Neuron (in vitro differentiated cells): ENCODE measurements around the gene RAPGEF4.
"Not testable (repeated sequence)": the region's sequence is repeated elsewhere in the genome, so short reads cannot be mapped to it uniquely, and the experiment has no call there.

ENCODE experiments used
- H2AFZ ChIP-seq: one replicate; pipeline ENCODE4 v1.6.1; 2013; ENCODE audit warnings: low read depth, mild to moderate bottlenecking, inconsistent platforms, low read length, moderate library complexity
- H3K27me3 ChIP-seq: one replicate; pipeline ENCODE4 v1.6.1; 2013; ENCODE audit warnings: low read length; ENCODE audit not compliant: insufficient read depth
- H3K36me3 ChIP-seq: one replicate; pipeline ENCODE4 v1.6.1; 2013; ENCODE audit warnings: low read length; ENCODE audit not compliant: insufficient read depth
- H3K4me1 ChIP-seq: one replicate; pipeline ENCODE4 v1.6.1; 2013; ENCODE audit warnings: low read length; ENCODE audit not compliant: insufficient read depth
- H3K4me3 ChIP-seq: 2 replicates; pipeline ENCODE4 v1.5.1; 2013; ENCODE audit warnings: mild to moderate bottlenecking, low read length, moderate library complexity
- H3K9me3 ChIP-seq: one replicate; pipeline ENCODE4 v1.6.1; 2013; ENCODE audit warnings: low read length

RAPGEF4 gene

GRCh38 chr2:172739661-172740266 lies 4.1 kb downstream of the RAPGEF4 start:
- H3K4me3 ChIP-seq, result no peak overlapping the region
- no peaks in the 10 kb centered on the region for H3K36me3 ChIP-seq
- peaks cover 2% of the 10 kb centered on the region for H3K4me1 ChIP-seq
- peaks cover 27% of the 10 kb centered on the region for H3K27me3 ChIP-seq
- no peaks in the 10 kb centered on the region for H3K9me3 ChIP-seq
- H2AFZ ChIP-seq, result no peak overlapping the region

- no peaks in the 10 kb centered on the region for H3K36me3 ChIP-seq
- H3K4me1 ChIP-seq, result peaks cover 2% of the 10 kb centered on the region
- peaks cover 21% of the 10 kb centered on the region for H3K27me3 ChIP-seq
- no peak overlapping the region for H2AFZ ChIP-seq
- no peaks in the 10 kb centered on the region for H3K9me3 ChIP-seq
- H3K4me3 ChIP-seq, result no peak overlapping the region
Measured at GRCh38 chr2:172740856-172741255, 5.2 kb downstream of the RAPGEF4 start.

- Histone ChIP-seq H3K36me3 (no peaks in the 10 kb centered on the region), H3K27me3 (peaks cover 3% of the 10 kb centered on the region), H2AFZ (no peak overlapping the region), H3K4me3 (no peak overlapping the region), H3K9me3 (no peaks in the 10 kb centered on the region), H3K4me1 (peaks cover 2% of the 10 kb centered on the region)
Measured at GRCh38 chr2:172742931-172743540, 7.4 kb downstream of the RAPGEF4 start.

GRCh38 chr2:172743898-172744297 lies 8.3 kb downstream of the RAPGEF4 start:
- Histone ChIP-seq H3K9me3 (no peaks in the 10 kb centered on the region), H3K4me1 (peaks cover 2% of the 10 kb centered on the region), H3K4me3 (no peak overlapping the region), H2AFZ (no peak overlapping the region), H3K27me3 (no peaks in the 10 kb centered on the region), H3K36me3 (no peaks in the 10 kb centered on the region)

- Histone ChIP-seq H3K27me3 (no peaks in the 10 kb centered on the region), H2AFZ (no peak overlapping the region), H3K9me3 (peaks cover 3% of the 10 kb centered on the region), H3K36me3 (no peaks in the 10 kb centered on the region), H3K4me1 (peaks cover under 1% of the 10 kb centered on the region), H3K4me3 (no peak overlapping the region)
Measured at GRCh38 chr2:172745636-172746035, 10.0 kb downstream of the RAPGEF4 start.

- H3K36me3 ChIP-seq, H3K4me3 ChIP-seq, H3K4me1 ChIP-seq, H3K27me3 ChIP-seq, H3K9me3 ChIP-seq, H2AFZ ChIP-seq: not testable (repeated sequence)
Measured at GRCh38 chr2:172748543-172748942, 12.9 kb downstream of the RAPGEF4 start.

GRCh38 chr2:172749388-172749787 lies 13.7 kb downstream of the RAPGEF4 start:
- H3K36me3 ChIP-seq, result no peaks in the 10 kb centered on the region
- peaks cover 3% of the 10 kb centered on the region for H3K9me3 ChIP-seq
- H3K4me1 ChIP-seq, result no peaks in the 10 kb centered on the region
- H2AFZ ChIP-seq, result no peak overlapping the region
- no peaks in the 10 kb centered on the region for H3K27me3 ChIP-seq
- H3K4me3 ChIP-seq, result no peak overlapping the region

GRCh38 chr2:172751564-172751963 lies 15.9 kb downstream of the RAPGEF4 start:
- H3K27me3 ChIP-seq, result no peaks in the 10 kb centered on the region
- H3K36me3 ChIP-seq, result no peaks in the 10 kb centered on the region
- H3K4me1 ChIP-seq, result no peaks in the 10 kb centered on the region

GRCh38 chr2:172753610-172754009 lies 18.0 kb downstream of the RAPGEF4 start:
- no peaks in the 10 kb centered on the region for H3K27me3 ChIP-seq

More at GRCh38 chr2:172751564-172751963, 15.9 kb downstream of the RAPGEF4 start:
- Histone ChIP-seq H3K4me3 (no peak overlapping the region), H2AFZ (no peak overlapping the region), H3K9me3 (peaks cover 3% of the 10 kb centered on the region)

GRCh38 chr2:172759441-172759840 lies 23.8 kb downstream of the RAPGEF4 start:
- no peak overlapping the region for H2AFZ ChIP-seq
- H3K4me1 ChIP-seq, result no peaks in the 10 kb centered on the region
- no peak overlapping the region for H3K4me3 ChIP-seq

More at GRCh38 chr2:172753610-172754009, 18.0 kb downstream of the RAPGEF4 start:
- Histone ChIP-seq H3K4me1 (no peaks in the 10 kb centered on the region), H3K36me3 (no peaks in the 10 kb centered on the region), H3K9me3 (peaks cover 3% of the 10 kb centered on the region), H2AFZ (no peak overlapping the region), H3K4me3 (no peak overlapping the region)

GRCh38 chr2:172761306-172761705 lies 25.7 kb downstream of the RAPGEF4 start:
- Histone ChIP-seq H2AFZ (no peak overlapping the region), H3K4me3 (no peak overlapping the region), H3K9me3 (no peaks in the 10 kb centered on the region), H3K36me3 (no peaks in the 10 kb centered on the region), H3K27me3 (no peaks in the 10 kb centered on the region), H3K4me1 (no peaks in the 10 kb centered on the region)

More at GRCh38 chr2:172759441-172759840, 23.8 kb downstream of the RAPGEF4 start:
- Histone ChIP-seq H3K9me3 (no peaks in the 10 kb centered on the region), H3K36me3 (no peaks in the 10 kb centered on the region), H3K27me3 (no peaks in the 10 kb centered on the region)

GRCh38 chr2:172762574-172762973 lies 26.9 kb downstream of the RAPGEF4 start:
- Histone ChIP-seq H3K9me3 (no peaks in the 10 kb centered on the region), H3K36me3 (no peaks in the 10 kb centered on the region)

GRCh38 chr2:172763079-172763478 lies 27.4 kb downstream of the RAPGEF4 start:
- no peaks in the 10 kb centered on the region for H3K27me3 ChIP-seq
- H3K4me1 ChIP-seq, result no peaks in the 10 kb centered on the region
- H3K9me3 ChIP-seq, result no peaks in the 10 kb centered on the region
- H2AFZ ChIP-seq, result no peak overlapping the region
- no peak overlapping the region for H3K4me3 ChIP-seq
- no peaks in the 10 kb centered on the region for H3K36me3 ChIP-seq

More at GRCh38 chr2:172762574-172762973, 26.9 kb downstream of the RAPGEF4 start:
- no peak overlapping the region for H2AFZ ChIP-seq
- H3K4me1 ChIP-seq, result no peaks in the 10 kb centered on the region
- no peak overlapping the region for H3K4me3 ChIP-seq
- no peaks in the 10 kb centered on the region for H3K27me3 ChIP-seq

- no peak overlapping the region for H2AFZ ChIP-seq
- H3K27me3 ChIP-seq, result peaks cover 3% of the 10 kb centered on the region
- H3K4me1 ChIP-seq, result no peaks in the 10 kb centered on the region
- no peaks in the 10 kb centered on the region for H3K36me3 ChIP-seq
- no peak overlapping the region for H3K4me3 ChIP-seq
- H3K9me3 ChIP-seq, result no peaks in the 10 kb centered on the region
Measured at GRCh38 chr2:172765662-172766061, 30.0 kb downstream of the RAPGEF4 start.
